ENCODE results near the gene PYCR2. TPM values are rescaled to one million over a fixed set of nuclear protein-coding genes. Genes with fewer than 3 reads are reported as not detected.

PYCR2 gene
- polyA plus RNA-seq, 3 donors: 21.4 to 72.5 (median 26.6) TPM

- Histone ChIP-seq H3K9me3 (replicated peaks in 1 of 2; ENCODE audit: control insufficient read depth in 1 of 2, insufficient read depth in 1 of 2, low read length in 2 of 2) (no peaks in the 10 kb centered on the region), H3K9ac (ENCODE audit: insufficient read depth, low read length, poor library complexity, severe bottlenecking) (no peak overlapping the region), H4K20me1 (ENCODE audit: insufficient read depth, low read length) (no peaks in the 10 kb centered on the region), H3K79me2 (ENCODE audit: insufficient read depth, low read length) (peaks cover 5% of the 10 kb centered on the region), H3K4me3 (replicated peaks in 1 of 3; ENCODE audit: low read depth in 2 of 3, low read length in 3 of 3) (no peak overlapping the region), H2AFZ (ENCODE audit: insufficient read depth, low read depth, low read length, poor library complexity, severe bottlenecking) (peak overlapping the region; percentile 64), H3K27ac (ENCODE audit: low read depth in 1 of 2, low read length in 2 of 2) (no peak overlapping the region), H3K4me1 (ENCODE audit: control insufficient read depth in 1 of 2, insufficient read depth in 2 of 2, low read length in 2 of 2) (peaks cover 2 to 12% of the 10 kb centered on the region in 2 donors), H3K4me2 (replicated peaks; ENCODE audit: extremely low read depth, low read length, poor library complexity, severe bottlenecking) (no peak overlapping the region), H3K36me3 (replicated peaks in 1 of 2; ENCODE audit: control insufficient read depth in 1 of 2, insufficient read depth in 2 of 2, low read length in 2 of 2) (no peaks in the 10 kb centered on the region), H3K27me3 (ENCODE audit: control insufficient read depth in 2 of 2, insufficient read depth in 2 of 2, low read length in 2 of 2) (no peaks in the 10 kb centered on the region)
- TF ChIP-seq, protein P1, sequence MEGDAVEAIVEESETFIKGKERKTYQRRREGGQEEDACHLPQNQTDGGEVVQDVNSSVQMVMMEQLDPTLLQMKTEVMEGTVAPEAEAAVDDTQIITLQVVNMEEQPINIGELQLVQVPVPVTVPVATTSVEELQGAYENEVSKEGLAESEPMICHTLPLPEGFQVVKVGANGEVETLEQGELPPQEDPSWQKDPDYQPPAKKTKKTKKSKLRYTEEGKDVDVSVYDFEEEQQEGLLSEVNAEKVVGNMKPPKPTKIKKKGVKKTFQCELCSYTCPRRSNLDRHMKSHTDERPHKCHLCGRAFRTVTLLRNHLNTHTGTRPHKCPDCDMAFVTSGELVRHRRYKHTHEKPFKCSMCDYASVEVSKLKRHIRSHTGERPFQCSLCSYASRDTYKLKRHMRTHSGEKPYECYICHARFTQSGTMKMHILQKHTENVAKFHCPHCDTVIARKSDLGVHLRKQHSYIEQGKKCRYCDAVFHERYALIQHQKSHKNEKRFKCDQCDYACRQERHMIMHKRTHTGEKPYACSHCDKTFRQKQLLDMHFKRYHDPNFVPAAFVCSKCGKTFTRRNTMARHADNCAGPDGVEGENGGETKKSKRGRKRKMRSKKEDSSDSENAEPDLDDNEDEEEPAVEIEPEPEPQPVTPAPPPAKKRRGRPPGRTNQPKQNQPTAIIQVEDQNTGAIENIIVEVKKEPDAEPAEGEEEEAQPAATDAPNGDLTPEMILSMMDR (IDR thresholded peaks at IDR 0.05): no peak
- no peak for DNase-seq
- H3K36me3 Mint-ChIP-seq: no peaks in the 10 kb centered on the region
- H3K27ac Mint-ChIP-seq: peak overlapping the region in 2 of 7 donors; percentile 15 to 24
- H3K4me1 Mint-ChIP-seq: peaks cover 11% of the 10 kb centered on the region
- H3K4me3 Mint-ChIP-seq: no peak overlapping the region
- peaks cover 0 to 1% (median 0%) of the 10 kb centered on the region in 7 donors for H3K9me3 Mint-ChIP-seq
- intact Hi-C loops (cut with micrococcal nuclease): no loop called here
- 94% methylated on average over 12 of the region's 14 CpGs for WGBS (ENCODE audit: insufficient coverage)
- H3K27me3 Mint-ChIP-seq (ENCODE audit: low read depth in 3 of 3): peaks cover 0 to 5% (median 2%) of the 10 kb centered on the region in 3 donors
Measured at GRCh38 chr1:225928186-225929175, 4.4 kb upstream of the PYCR2 start.

DNA sequence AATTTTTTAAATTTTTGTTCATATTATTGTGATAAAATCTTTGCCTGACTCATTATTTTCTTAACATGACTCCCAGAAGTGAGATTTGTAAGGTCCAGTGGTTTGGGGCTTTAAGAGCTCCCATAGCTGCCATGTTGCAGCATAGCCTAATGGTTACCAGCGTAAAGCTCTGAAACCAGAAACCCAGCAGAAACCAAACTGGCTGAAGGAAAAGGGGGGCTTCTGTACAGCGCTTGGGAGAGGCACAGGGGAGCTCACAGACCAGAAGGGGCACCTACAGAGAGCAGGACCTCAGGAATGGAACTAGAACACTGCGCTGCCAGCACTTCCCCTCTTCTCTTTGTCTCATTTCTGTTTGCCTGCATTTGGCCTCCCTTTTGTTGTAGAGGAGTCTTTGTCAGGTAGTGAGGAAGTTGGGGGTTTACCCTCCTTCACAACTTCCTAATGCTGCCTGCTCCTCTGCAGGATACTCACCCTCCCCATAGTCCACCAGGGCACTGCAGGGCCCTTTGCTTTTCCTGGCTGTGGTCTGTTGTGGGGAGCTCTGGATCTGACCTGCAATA lies 2.6 kb upstream of the PYCR2 start:
- no peaks in the 10 kb centered on the region for H4K20me1 ChIP-seq (ENCODE audit: insufficient read depth, low read length)
- no peak overlapping the region for H3K27ac ChIP-seq (ENCODE audit: low read depth in 1 of 2, low read length in 2 of 2)
- peak overlapping the region; percentile 78 for H2AFZ ChIP-seq (ENCODE audit: insufficient read depth, low read depth, low read length, poor library complexity, severe bottlenecking)
- no peak overlapping the region for H3K4me3 ChIP-seq (replicated peaks in 1 of 3; ENCODE audit: low read depth in 2 of 3, low read length in 3 of 3)
- peaks cover 1 to 8% of the 10 kb centered on the region in 2 donors for H3K36me3 Mint-ChIP-seq
- H3K79me2 ChIP-seq (ENCODE audit: insufficient read depth, low read length): peaks cover 18% of the 10 kb centered on the region
- H3K4me1 Mint-ChIP-seq: peaks cover 21% of the 10 kb centered on the region
- peaks cover 7 to 11% of the 10 kb centered on the region in 2 donors for H3K36me3 ChIP-seq (replicated peaks in 1 of 2; ENCODE audit: control insufficient read depth in 1 of 2, insufficient read depth in 2 of 2, low read length in 2 of 2)
- no peaks in the 10 kb centered on the region for H3K9me3 ChIP-seq (replicated peaks in 1 of 2; ENCODE audit: control insufficient read depth in 1 of 2, insufficient read depth in 1 of 2, low read length in 2 of 2)
- H3K9ac ChIP-seq (ENCODE audit: insufficient read depth, low read length, poor library complexity, severe bottlenecking): no peak overlapping the region
- peaks cover 12 to 26% of the 10 kb centered on the region in 2 donors for H3K4me1 ChIP-seq (ENCODE audit: control insufficient read depth in 1 of 2, insufficient read depth in 2 of 2, low read length in 2 of 2)
- WGBS (ENCODE audit: insufficient coverage): 100% methylated on average over 1 of the region's 3 CpGs
- peaks cover 0 to 5% (median 2%) of the 10 kb centered on the region in 3 donors for H3K27me3 Mint-ChIP-seq (ENCODE audit: low read depth in 3 of 3)
- intact Hi-C loops (cut with micrococcal nuclease): no loop called here
- no peak overlapping the region for H3K4me3 Mint-ChIP-seq
- H3K27me3 ChIP-seq (ENCODE audit: control insufficient read depth in 2 of 2, insufficient read depth in 2 of 2, low read length in 2 of 2): no peaks in the 10 kb centered on the region
- peaks cover 0 to 1% (median 0%) of the 10 kb centered on the region in 7 donors for H3K9me3 Mint-ChIP-seq
- no peak overlapping the region for H3K27ac Mint-ChIP-seq
- H3K4me2 ChIP-seq (replicated peaks; ENCODE audit: extremely low read depth, low read length, poor library complexity, severe bottlenecking): no peak overlapping the region
- DNase-seq: no peak
- TF ChIP-seq, protein P1 (IDR thresholded peaks at IDR 0.05): no peak
